ENCODE results near the gene ZNF629.
A peak's percentile ranks its signal among the peaks of the same experiment; 100 is the strongest.

Gene ZNF629

GRCh38 chr16:30766206-30766932 lies 20.6 kb downstream of the ZNF629 start:
- DNase-seq: no peak

GRCh38 chr16:30764816-30765465 lies 22.1 kb downstream of the ZNF629 start:
- no peak for DNase-seq

GRCh38 chr16:30764086-30764485 lies 22.9 kb downstream of the ZNF629 start:
- no peak for DNase-seq

- DNase-seq: no peak
These were observed 23.8 kb downstream of the ZNF629 start for GRCh38 chr16:30762991-30763725.

- DNase-seq: peak; percentile 98
These were observed 24.8 kb downstream of the ZNF629 start, which contains the start of the genes CFAP119 and RNF40 for GRCh38 chr16:30761928-30762902. CFAP119 (minus strand) TSS chr16:30762062; CDS start chr16:30761748, 314 bp downstream. RNF40 (plus strand) TSS chr16:30762322; CDS start chr16:30762546, 224 bp downstream.

- no peak for DNase-seq
These were observed 25.5 kb downstream of the ZNF629 start for GRCh38 chr16:30761427-30761927.

- no peak for DNase-seq
These were observed 26.2 kb downstream of the ZNF629 start for GRCh38 chr16:30760577-30761426.

GRCh38 chr16:30760001-30760559 lies 26.9 kb downstream of the ZNF629 start:
- DNase-seq: peak; percentile 29

GRCh38 chr16:30758988-30759491 lies 28.0 kb downstream of the ZNF629 start:
- DNase-seq: peak; percentile 44

GRCh38 chr16:30757316-30757715 lies 29.7 kb downstream of the ZNF629 start:
- DNase-seq: no peak

GRCh38 chr16:30756781-30757100 lies 30.3 kb downstream of the ZNF629 start:
- no peak for DNase-seq

- DNase-seq: no peak
These were observed 30.8 kb downstream of the ZNF629 start for GRCh38 chr16:30755955-30756780.

- no peak for DNase-seq
These were observed 33.4 kb downstream of the ZNF629 start for GRCh38 chr16:30753596-30753995.

GRCh38 chr16:30750876-30751465 lies 36.0 kb downstream of the ZNF629 start:
- no peak for DNase-seq

GRCh38 chr16:30750201-30750600 lies 36.8 kb downstream of the ZNF629 start:
- DNase-seq: no peak

GRCh38 chr16:30748634-30749445 lies 38.2 kb downstream of the ZNF629 start:
- no peak for DNase-seq

GRCh38 chr16:30747799-30748633 lies 39.0 kb downstream of the ZNF629 start, which contains the start of gene PHKG2:
PHKG2 (plus strand) TSS chr16:30748425; CDS start chr16:30748821, 396 bp downstream.
- DNase-seq: peak; percentile 99

Data from inflammatory macrophage treated with lipopolysaccharide for 4 hours (primary cell).